ENCODE measurements around the gene PAPLN. TPM values are rescaled to one million over a fixed set of nuclear protein-coding genes. Genes with fewer than 3 reads are reported as not detected.

Gene PAPLN
- total and polyA plus RNA-seq, 2 experiments from 2014 or later: 2.8 to 13.2 TPM

DNA sequence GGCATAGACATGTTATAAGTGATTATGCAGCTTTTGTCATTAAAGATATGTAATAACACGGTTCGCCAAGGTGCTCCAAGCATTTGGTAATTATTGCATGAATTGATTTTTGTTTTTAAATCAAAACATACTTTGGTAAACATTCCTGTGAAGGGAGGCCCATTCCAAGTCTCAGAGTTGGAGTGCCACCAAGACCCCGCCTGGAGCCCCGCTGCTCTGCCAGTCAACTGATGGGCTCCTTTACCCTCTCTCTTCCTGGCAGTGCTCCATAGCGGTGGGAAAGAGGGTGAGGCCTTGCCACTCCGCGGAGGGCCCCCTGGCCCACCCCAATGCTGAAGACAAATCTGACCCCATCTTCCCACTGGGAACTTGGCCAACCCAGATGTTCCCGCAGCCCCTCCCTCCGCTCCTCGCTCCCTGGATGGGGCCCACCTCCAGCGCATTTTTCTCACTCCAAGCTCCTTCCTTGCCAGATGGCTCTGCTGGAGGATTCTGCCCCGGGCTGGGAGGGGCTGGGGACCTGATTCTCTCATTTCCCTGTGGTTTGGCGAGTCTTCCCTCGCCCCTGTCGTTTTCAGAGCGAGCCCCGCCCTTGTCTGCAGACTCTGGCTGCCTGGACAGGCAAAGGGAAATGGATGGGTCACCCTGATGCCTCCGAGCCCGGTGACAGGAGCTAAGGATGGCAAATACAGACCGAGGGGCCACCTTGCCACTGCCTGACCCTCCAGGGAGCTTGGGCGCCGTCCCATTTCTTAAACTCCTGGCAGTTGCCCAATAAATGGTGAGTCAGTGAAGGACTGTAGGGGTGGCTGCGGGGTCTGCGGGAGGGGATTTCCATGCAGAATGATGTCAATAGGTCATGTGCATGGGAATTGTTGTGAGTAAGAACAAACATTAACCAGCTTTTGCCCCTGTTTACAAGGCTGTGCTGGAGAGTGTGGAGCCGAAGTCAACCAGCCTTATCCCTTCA is 9.2 kb upstream of the PAPLN start (continued):
- TF ChIP-seq ZNF462 (CRISPR knock-in tag; IDR thresholded peaks at IDR 0.05) (no peak), ZNF114 (CRISPR knock-in tag; IDR thresholded peaks at IDR 0.05) (no peak)
- TF ChIP-seq, protein P1, sequence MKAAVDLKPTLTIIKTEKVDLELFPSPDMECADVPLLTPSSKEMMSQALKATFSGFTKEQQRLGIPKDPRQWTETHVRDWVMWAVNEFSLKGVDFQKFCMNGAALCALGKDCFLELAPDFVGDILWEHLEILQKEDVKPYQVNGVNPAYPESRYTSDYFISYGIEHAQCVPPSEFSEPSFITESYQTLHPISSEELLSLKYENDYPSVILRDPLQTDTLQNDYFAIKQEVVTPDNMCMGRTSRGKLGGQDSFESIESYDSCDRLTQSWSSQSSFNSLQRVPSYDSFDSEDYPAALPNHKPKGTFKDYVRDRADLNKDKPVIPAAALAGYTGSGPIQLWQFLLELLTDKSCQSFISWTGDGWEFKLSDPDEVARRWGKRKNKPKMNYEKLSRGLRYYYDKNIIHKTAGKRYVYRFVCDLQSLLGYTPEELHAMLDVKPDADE (IDR thresholded peaks at IDR 0.05): no peak

GRCh38 chr14:73230051-73230450 is 7.3 kb upstream of the PAPLN start:
- peaks cover 24% of the 10 kb centered on the region for H3K27me3 Mint-ChIP-seq (ENCODE audit: insufficient read depth, low read depth, poor library complexity)
- no peaks in the 10 kb centered on the region for H3K36me3 ChIP-seq (ENCODE audit: insufficient read depth)
- H3K4me1 Mint-ChIP-seq: peaks cover 45% of the 10 kb centered on the region
- no peak overlapping the region for H3K27ac Mint-ChIP-seq
- H3K79me2 ChIP-seq (replicated peaks; ENCODE audit: insufficient read depth): no peaks in the 10 kb centered on the region
- no peaks in the 10 kb centered on the region for H3K9me3 Mint-ChIP-seq
- ATAC-seq: no peak
- no peak for DNase-seq (ENCODE audit: low spot score)
- H3F3A ChIP-seq (replicated peaks; ENCODE audit: low read depth): peaks cover 9% of the 10 kb centered on the region
- H3K9me2 ChIP-seq (ENCODE audit: insufficient read depth): no peaks in the 10 kb centered on the region
- H3K27ac ChIP-seq (ENCODE audit: low read depth): no peak overlapping the region
- H3K4me3 ChIP-seq: no peak overlapping the region
- H3K36me3 Mint-ChIP-seq (ENCODE audit: low read depth): no peaks in the 10 kb centered on the region
- 0 out of 2 replicates have a peak, but pooled peaks cover 5% of the 10 kb centered on the region for H3K27me3 ChIP-seq (ENCODE audit: insufficient read depth)
- no peak overlapping the region for H3K4me2 ChIP-seq
- H3K4me3 Mint-ChIP-seq: no peak overlapping the region
- H4K20me1 ChIP-seq (replicated peaks; ENCODE audit: insufficient read depth): no peaks in the 10 kb centered on the region; the same call in 1 of the 2 replicates
- H2AFZ ChIP-seq: no peak overlapping the region
- H3K4me1 ChIP-seq (ENCODE audit: insufficient read depth): peaks cover 36% of the 10 kb centered on the region
- TF ChIP-seq, protein P2, sequence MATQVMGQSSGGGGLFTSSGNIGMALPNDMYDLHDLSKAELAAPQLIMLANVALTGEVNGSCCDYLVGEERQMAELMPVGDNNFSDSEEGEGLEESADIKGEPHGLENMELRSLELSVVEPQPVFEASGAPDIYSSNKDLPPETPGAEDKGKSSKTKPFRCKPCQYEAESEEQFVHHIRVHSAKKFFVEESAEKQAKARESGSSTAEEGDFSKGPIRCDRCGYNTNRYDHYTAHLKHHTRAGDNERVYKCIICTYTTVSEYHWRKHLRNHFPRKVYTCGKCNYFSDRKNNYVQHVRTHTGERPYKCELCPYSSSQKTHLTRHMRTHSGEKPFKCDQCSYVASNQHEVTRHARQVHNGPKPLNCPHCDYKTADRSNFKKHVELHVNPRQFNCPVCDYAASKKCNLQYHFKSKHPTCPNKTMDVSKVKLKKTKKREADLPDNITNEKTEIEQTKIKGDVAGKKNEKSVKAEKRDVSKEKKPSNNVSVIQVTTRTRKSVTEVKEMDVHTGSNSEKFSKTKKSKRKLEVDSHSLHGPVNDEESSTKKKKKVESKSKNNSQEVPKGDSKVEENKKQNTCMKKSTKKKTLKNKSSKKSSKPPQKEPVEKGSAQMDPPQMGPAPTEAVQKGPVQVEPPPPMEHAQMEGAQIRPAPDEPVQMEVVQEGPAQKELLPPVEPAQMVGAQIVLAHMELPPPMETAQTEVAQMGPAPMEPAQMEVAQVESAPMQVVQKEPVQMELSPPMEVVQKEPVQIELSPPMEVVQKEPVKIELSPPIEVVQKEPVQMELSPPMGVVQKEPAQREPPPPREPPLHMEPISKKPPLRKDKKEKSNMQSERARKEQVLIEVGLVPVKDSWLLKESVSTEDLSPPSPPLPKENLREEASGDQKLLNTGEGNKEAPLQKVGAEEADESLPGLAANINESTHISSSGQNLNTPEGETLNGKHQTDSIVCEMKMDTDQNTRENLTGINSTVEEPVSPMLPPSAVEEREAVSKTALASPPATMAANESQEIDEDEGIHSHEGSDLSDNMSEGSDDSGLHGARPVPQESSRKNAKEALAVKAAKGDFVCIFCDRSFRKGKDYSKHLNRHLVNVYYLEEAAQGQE (IDR thresholded peaks at IDR 0.05; ENCODE audit: unreplicated experiment): no peak

Measured in GM23338 (cell line).